ENCODE results near the gene RBM25.
A peak's percentile ranks its signal among the peaks of the same experiment; 100 is the strongest.
"Not testable (repeated sequence)": the region's sequence is repeated elsewhere in the genome, so short reads cannot be mapped to it uniquely, and the experiment has no call there.

The RBM25 gene

DNA sequence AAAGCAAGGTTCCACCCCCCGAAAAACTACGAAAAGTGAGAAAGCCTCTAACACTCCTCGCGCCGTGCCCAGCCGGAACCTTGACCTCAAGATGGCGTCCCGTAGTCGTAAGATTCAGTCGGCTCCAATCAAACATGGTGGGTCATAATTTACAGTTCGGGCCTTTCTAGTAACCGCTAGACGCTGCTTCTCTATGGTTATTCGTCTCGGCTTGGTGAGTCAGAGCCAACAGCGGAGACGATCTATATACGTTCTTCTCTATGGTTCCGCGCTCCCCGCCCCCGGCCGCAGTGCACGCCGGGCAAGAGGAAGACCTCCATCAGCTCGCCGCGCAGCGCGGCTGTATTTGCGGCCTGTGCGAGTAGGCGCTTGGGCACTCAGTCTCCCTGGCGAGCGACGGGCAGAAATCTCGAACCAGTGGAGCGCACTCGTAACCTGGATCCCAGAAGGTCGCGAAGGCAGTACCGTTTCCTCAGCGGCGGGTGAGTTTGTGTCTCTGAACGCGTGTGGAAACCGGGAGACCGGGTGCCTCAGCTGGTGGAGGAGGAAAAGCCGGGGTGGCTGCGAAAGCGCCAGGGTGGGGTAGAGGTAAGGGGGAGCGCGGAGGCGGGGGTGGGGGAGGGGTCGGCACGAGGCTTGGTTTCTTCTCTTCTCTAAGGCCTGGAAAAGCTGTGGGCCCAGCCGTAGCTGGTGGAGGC lies at the start of gene RBM25:
Gene RBM25 (plus strand): TSS at position 311 of the 698 bp plus-strand sequence. CDS start 13,108 bp downstream, outside the sequence.
- Histone ChIP-seq H3K9ac (ENCODE audit: low read length in 5 of 5) (peak within 1 kb of the TSS; percentile 89 to 100 (median 99)), H3K4me3 (ENCODE audit: low read depth in 1 of 5, low read length in 5 of 5) (peak within 1 kb of the TSS; percentile 78 to 99 (median 96)), H3K27ac (ENCODE audit: low read depth, low read length) (peak within 1 kb of the TSS; percentile 96), H3K27me3 (ENCODE audit: control insufficient read depth in 5 of 5, insufficient read depth in 4 of 5, low read length in 5 of 5) (no peaks in the 10 kb centered on the region), H3K4me1 (ENCODE audit: control insufficient read depth in 5 of 5, insufficient read depth in 5 of 5, low read length in 5 of 5) (peaks cover 1 to 34% (median 29%) of the 10 kb centered on the region in 5 donors), H3K36me3 (ENCODE audit: control insufficient read depth in 5 of 5, insufficient read depth in 5 of 5, low read length in 5 of 5) (peaks cover 0 to 6% (median 0%) of the 10 kb centered on the region in 5 donors), H3K9me3 (ENCODE audit: control insufficient read depth in 5 of 5, low read length in 5 of 5) (no peaks in the 10 kb centered on the region)

DNA sequence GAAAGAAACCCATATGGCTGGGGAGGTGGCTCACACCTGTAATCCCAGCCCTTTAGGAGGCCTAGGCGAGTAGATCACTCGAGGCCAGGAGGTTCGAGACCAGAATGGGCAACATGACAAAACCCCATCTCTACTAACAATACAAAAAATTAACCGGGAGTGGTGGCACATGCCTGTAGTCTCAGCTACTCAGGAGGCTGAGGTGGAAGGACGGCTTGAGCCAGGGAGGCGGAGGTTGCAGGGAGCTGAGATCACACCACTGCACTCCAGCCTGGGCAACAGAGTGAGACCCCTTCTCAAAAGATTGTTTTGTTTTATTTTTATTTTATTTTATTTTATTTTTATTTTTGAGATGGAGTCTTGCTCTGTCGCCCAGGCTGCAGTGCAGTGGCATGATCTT lies 47.1 kb upstream of the RBM25 start:
- not testable (repeated sequence) for H3K27ac ChIP-seq (ENCODE audit: low read depth, low read length); H3K27me3 ChIP-seq (ENCODE audit: control insufficient read depth in 5 of 5, insufficient read depth in 4 of 5, low read length in 5 of 5); H3K9ac ChIP-seq (ENCODE audit: low read length in 5 of 5); H3K4me3 ChIP-seq (ENCODE audit: low read depth in 1 of 5, low read length in 5 of 5); H3K9me3 ChIP-seq (ENCODE audit: control insufficient read depth in 5 of 5, low read length in 5 of 5)
- peaks cover 2 to 30% (median 22%) of the 10 kb centered on the region in 5 donors for H3K4me1 ChIP-seq (ENCODE audit: control insufficient read depth in 5 of 5, insufficient read depth in 5 of 5, low read length in 5 of 5)
- peaks cover 4 to 12% (median 8%) of the 10 kb centered on the region in 5 donors for H3K36me3 ChIP-seq (ENCODE audit: control insufficient read depth in 5 of 5, insufficient read depth in 5 of 5, low read length in 5 of 5)

- H3K27ac ChIP-seq (ENCODE audit: low read depth, low read length) = no peak overlapping the region
- no peaks in the 10 kb centered on the region for H3K27me3 ChIP-seq (ENCODE audit: control insufficient read depth in 5 of 5, insufficient read depth in 4 of 5, low read length in 5 of 5)
- H3K4me3 ChIP-seq (ENCODE audit: low read depth in 1 of 5, low read length in 5 of 5) = no peak overlapping the region
- peaks cover 6 to 30% (median 14%) of the 10 kb centered on the region in 5 donors for H3K36me3 ChIP-seq (ENCODE audit: control insufficient read depth in 5 of 5, insufficient read depth in 5 of 5, low read length in 5 of 5)
- H3K4me1 ChIP-seq (ENCODE audit: control insufficient read depth in 5 of 5, insufficient read depth in 5 of 5, low read length in 5 of 5) = peaks cover 0 to 18% (median 5%) of the 10 kb centered on the region in 5 donors
- H3K9me3 ChIP-seq (ENCODE audit: control insufficient read depth in 5 of 5, low read length in 5 of 5) = no peaks in the 10 kb centered on the region
- H3K9ac ChIP-seq (ENCODE audit: low read length in 5 of 5) = no peak overlapping the region
Measured at GRCh38 chr14:73014105-73014504, 44.2 kb upstream of the RBM25 start.

GRCh38 chr14:73015552-73015951 lies 42.8 kb upstream of the RBM25 start:
- peaks cover 0 to 12% (median 4%) of the 10 kb centered on the region in 5 donors for H3K4me1 ChIP-seq (ENCODE audit: control insufficient read depth in 5 of 5, insufficient read depth in 5 of 5, low read length in 5 of 5)
- H3K27ac ChIP-seq (ENCODE audit: low read depth, low read length); H3K9me3 ChIP-seq (ENCODE audit: control insufficient read depth in 5 of 5, low read length in 5 of 5); H3K4me3 ChIP-seq (ENCODE audit: low read depth in 1 of 5, low read length in 5 of 5); H3K9ac ChIP-seq (ENCODE audit: low read length in 5 of 5); H3K27me3 ChIP-seq (ENCODE audit: control insufficient read depth in 5 of 5, insufficient read depth in 4 of 5, low read length in 5 of 5): not testable (repeated sequence)
- peaks cover 6 to 36% (median 13%) of the 10 kb centered on the region in 5 donors for H3K36me3 ChIP-seq (ENCODE audit: control insufficient read depth in 5 of 5, insufficient read depth in 5 of 5, low read length in 5 of 5)

DNA sequence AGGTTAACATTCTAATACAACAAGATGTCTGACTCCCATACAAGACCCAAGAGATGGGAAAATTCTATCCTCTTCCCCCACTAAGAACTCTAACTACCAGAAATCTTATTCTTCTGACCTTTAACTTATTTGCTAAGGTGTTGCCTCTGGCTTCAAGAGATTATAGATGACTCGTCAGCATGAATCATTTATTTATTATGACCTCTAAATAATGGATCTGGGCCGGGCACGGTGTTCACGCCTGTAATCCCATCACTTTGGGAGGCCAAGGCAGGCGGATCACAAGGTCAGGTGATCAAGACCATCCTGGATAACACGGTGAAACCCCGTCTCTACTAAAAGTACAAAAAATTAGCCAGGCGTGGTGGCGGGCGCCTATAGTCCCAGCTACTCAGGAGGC lies 42.3 kb upstream of the RBM25 start:
- H3K27me3 ChIP-seq (ENCODE audit: control insufficient read depth in 5 of 5, insufficient read depth in 4 of 5, low read length in 5 of 5); H3K27ac ChIP-seq (ENCODE audit: low read depth, low read length); H3K4me3 ChIP-seq (ENCODE audit: low read depth in 1 of 5, low read length in 5 of 5); H3K9me3 ChIP-seq (ENCODE audit: control insufficient read depth in 5 of 5, low read length in 5 of 5); H3K9ac ChIP-seq (ENCODE audit: low read length in 5 of 5): not testable (repeated sequence)
- Histone ChIP-seq H3K36me3 (ENCODE audit: control insufficient read depth in 5 of 5, insufficient read depth in 5 of 5, low read length in 5 of 5) (peaks cover 6 to 40% (median 13%) of the 10 kb centered on the region in 5 donors), H3K4me1 (ENCODE audit: control insufficient read depth in 5 of 5, insufficient read depth in 5 of 5, low read length in 5 of 5) (peaks cover 0 to 12% (median 4%) of the 10 kb centered on the region in 5 donors)

GRCh38 chr14:73022051-73022450 lies 36.3 kb upstream of the RBM25 start:
- peaks cover 17 to 44% (median 20%) of the 10 kb centered on the region in 5 donors for H3K36me3 ChIP-seq (ENCODE audit: control insufficient read depth in 5 of 5, insufficient read depth in 5 of 5, low read length in 5 of 5)
- peak overlapping the region in 1 of 5 donors; percentile 5 for H3K4me3 ChIP-seq (ENCODE audit: low read depth in 1 of 5, low read length in 5 of 5)
- peak overlapping the region in 1 of 5 donors; percentile 6 for H3K9ac ChIP-seq (ENCODE audit: low read length in 5 of 5)
- H3K4me1 ChIP-seq (ENCODE audit: control insufficient read depth in 5 of 5, insufficient read depth in 5 of 5, low read length in 5 of 5) = peaks cover 0 to 41% (median 35%) of the 10 kb centered on the region in 5 donors
- no peaks in the 10 kb centered on the region for H3K27me3 ChIP-seq (ENCODE audit: control insufficient read depth in 5 of 5, insufficient read depth in 4 of 5, low read length in 5 of 5)
- no peaks in the 10 kb centered on the region for H3K9me3 ChIP-seq (ENCODE audit: control insufficient read depth in 5 of 5, low read length in 5 of 5)
- H3K27ac ChIP-seq (ENCODE audit: low read depth, low read length) = no peak overlapping the region

DNA sequence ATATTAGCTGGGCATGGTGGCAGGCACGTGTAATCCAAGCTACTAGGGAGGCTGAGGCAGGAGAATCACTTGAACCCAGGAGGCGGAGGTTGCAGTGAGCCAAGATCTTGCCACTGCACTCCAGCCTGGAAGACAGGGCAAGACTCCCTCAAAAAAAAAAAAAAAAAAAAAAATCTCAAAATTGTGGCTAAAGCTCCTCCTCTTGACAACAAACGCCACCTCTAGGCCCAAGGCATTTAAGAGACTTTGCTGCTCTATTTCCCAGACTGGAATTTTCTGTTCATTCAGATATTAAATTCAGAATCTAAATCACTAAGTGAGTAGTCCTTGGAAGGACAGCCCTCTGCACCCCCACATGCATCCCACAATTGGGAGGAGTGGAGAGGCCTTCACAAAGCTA lies 32.8 kb upstream of the RBM25 start:
- Histone ChIP-seq H3K27me3 (ENCODE audit: control insufficient read depth in 5 of 5, insufficient read depth in 4 of 5, low read length in 5 of 5) (no peaks in the 10 kb centered on the region), H3K4me3 (ENCODE audit: low read depth in 1 of 5, low read length in 5 of 5) (peak overlapping the region in 3 of 5 donors; percentile 79 to 89 (median 87)), H3K4me1 (ENCODE audit: control insufficient read depth in 5 of 5, insufficient read depth in 5 of 5, low read length in 5 of 5) (peaks cover 0 to 40% (median 31%) of the 10 kb centered on the region in 5 donors), H3K36me3 (ENCODE audit: control insufficient read depth in 5 of 5, insufficient read depth in 5 of 5, low read length in 5 of 5) (peaks cover 13 to 22% (median 16%) of the 10 kb centered on the region in 5 donors), H3K9ac (ENCODE audit: low read length in 5 of 5) (peak overlapping the region in 4 of 5 donors; percentile 13 to 86 (median 76)), H3K27ac (ENCODE audit: low read depth, low read length) (peak overlapping the region; percentile 84), H3K9me3 (ENCODE audit: control insufficient read depth in 5 of 5, low read length in 5 of 5) (no peaks in the 10 kb centered on the region)

- peaks cover 13 to 18% (median 16%) of the 10 kb centered on the region in 5 donors for H3K36me3 ChIP-seq (ENCODE audit: control insufficient read depth in 5 of 5, insufficient read depth in 5 of 5, low read length in 5 of 5)
- peak overlapping the region; percentile 84 for H3K27ac ChIP-seq (ENCODE audit: low read depth, low read length)
- H3K27me3 ChIP-seq (ENCODE audit: control insufficient read depth in 5 of 5, insufficient read depth in 4 of 5, low read length in 5 of 5) = no peaks in the 10 kb centered on the region
- peak overlapping the region; percentile 68 to 95 (median 87) for H3K4me3 ChIP-seq (ENCODE audit: low read depth in 1 of 5, low read length in 5 of 5)
- peak overlapping the region; percentile 19 to 86 (median 77) for H3K9ac ChIP-seq (ENCODE audit: low read length in 5 of 5)
- peaks cover 0 to 40% (median 31%) of the 10 kb centered on the region in 5 donors for H3K4me1 ChIP-seq (ENCODE audit: control insufficient read depth in 5 of 5, insufficient read depth in 5 of 5, low read length in 5 of 5)
- no peaks in the 10 kb centered on the region for H3K9me3 ChIP-seq (ENCODE audit: control insufficient read depth in 5 of 5, low read length in 5 of 5)
Measured at GRCh38 chr14:73026243-73026844, 32.0 kb upstream of the RBM25 start.

- Histone ChIP-seq H3K4me1 (ENCODE audit: control insufficient read depth in 5 of 5, insufficient read depth in 5 of 5, low read length in 5 of 5) (peaks cover 0 to 35% (median 31%) of the 10 kb centered on the region in 5 donors), H3K9me3 (ENCODE audit: control insufficient read depth in 5 of 5, low read length in 5 of 5) (no peaks in the 10 kb centered on the region), H3K27ac (ENCODE audit: low read depth, low read length) (peak within 1 kb of the TSS; percentile 84), H3K36me3 (ENCODE audit: control insufficient read depth in 5 of 5, insufficient read depth in 5 of 5, low read length in 5 of 5) (peaks cover 12 to 16% (median 13%) of the 10 kb centered on the region in 5 donors), H3K4me3 (ENCODE audit: low read depth in 1 of 5, low read length in 5 of 5) (peak within 1 kb of the TSS; percentile 79 to 95 (median 87)), H3K27me3 (ENCODE audit: control insufficient read depth in 5 of 5, insufficient read depth in 4 of 5, low read length in 5 of 5) (no peaks in the 10 kb centered on the region), H3K9ac (ENCODE audit: low read length in 5 of 5) (peak within 1 kb of the TSS; percentile 19 to 92 (median 83))
Measured at GRCh38 chr14:73026845-73027542, 31.3 kb upstream of the RBM25 start, which contains the start of gene ZFYVE1. TSS of gene ZFYVE1 (minus strand) at chr14:73027106. CDS start at chr14:73024508, 2,598 bp downstream.

Data from subcutaneous abdominal adipose tissue (tissue), 5 donors.